HG02623 (cell line): ENCODE results near the gene FGF19.
"Not testable (repeated sequence)": the region's sequence is repeated elsewhere in the genome, so short reads cannot be mapped to it uniquely, and the experiment has no call there.

ENCODE experiments used
- ATAC-seq: cut with Tn5 transposase; IDR thresholded peaks from one replicate; pipeline ENCODE4 v1.9.1; 2021; ENCODE audit warnings: moderate library complexity; ENCODE audit not compliant: unreplicated experiment

FGF19 gene

DNA sequence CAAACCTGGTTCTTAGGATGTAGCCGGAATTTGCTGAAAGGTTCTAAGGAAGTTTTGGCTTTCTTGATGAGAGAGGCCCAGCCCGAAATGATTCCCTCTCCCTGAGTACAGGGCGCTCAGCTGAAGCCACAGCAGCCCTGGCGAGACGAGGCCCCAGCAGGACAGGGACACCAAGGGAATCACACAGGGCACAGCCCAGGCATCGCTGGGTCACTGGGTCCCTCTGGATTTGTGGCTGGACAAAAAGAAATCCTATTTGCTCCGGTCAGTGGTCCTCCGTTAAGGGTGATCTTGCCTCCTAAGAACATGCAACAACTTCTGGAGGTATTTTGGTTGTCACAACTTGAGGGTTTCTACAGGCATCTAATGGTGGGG lies 6.4 kb downstream of the FGF19 start:
- ATAC-seq = no peak

DNA sequence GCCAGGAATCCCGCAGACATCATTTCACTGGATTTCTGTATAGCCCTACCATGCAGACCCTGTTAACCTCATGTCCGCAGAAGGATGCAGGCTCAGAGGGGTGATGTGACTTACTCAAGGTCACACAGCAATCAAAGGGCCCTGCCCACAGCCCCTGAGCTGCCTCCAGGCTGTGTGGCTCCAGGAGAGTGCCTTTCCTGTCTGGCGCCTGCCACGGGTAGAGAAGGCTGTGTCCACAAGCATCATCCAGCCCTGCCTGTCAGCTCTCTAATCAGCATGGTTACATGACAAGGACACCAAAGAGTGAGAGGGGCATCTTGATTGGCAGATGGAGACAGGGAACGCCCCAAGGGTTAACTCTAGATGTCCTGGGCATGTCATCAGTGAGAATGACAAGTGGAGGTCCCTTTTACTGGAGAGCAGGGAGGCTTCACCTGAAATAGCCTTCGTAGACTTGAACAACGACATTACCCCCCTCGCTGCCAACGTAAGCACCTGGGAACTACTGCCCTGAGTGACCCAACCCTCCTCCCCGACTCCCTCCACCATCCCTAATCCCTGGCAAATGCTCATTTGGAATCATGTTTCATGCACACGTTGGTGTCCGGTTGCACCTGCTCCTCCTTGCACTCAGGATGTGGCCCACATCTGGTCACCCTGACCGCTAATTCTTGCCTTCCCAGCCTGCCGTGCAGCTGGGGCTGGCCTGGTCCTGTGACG lies 6.9 kb downstream of the FGF19 start:
- no peak for ATAC-seq

DNA sequence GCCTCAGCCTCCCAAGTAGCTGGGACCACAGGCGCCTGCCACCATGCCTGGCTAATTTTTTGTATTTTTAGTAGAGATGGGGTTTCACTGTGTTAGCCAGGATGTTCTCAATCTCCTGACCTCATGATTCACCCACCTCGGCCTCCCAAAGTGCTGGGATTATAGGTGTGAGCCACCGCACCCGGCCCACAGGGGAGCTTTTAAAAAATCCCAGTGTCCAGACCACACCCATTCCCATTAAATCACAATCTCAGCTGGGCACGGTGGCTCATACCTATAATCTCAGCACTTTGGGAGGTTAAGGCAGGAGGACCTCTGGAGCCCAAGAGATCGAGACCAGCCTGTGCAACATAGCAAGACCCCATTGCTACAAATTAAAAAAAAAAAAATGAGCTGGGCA lies 7.8 kb downstream of the FGF19 start:
- ATAC-seq = not testable (repeated sequence)

DNA sequence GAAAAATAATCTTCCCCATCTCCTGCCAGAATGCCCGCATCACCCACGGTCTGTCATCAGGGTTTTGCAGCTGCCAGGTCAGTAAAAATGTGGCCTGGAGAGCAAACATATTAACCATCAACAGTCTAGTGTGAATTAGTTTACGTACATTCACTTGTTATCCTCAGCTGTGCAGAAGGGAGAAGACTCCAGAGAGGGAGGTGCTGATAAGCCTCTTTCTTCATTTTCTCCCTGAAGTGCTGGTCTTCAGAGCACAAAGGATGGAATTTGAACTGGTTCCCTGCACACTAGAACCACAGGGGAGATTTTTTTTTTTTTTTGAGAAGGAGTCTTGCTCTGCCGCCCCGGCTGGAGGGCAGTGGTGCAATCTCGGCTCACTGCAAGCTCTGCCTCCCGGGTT lies 8.2 kb downstream of the FGF19 start:
- ATAC-seq = no peak

DNA sequence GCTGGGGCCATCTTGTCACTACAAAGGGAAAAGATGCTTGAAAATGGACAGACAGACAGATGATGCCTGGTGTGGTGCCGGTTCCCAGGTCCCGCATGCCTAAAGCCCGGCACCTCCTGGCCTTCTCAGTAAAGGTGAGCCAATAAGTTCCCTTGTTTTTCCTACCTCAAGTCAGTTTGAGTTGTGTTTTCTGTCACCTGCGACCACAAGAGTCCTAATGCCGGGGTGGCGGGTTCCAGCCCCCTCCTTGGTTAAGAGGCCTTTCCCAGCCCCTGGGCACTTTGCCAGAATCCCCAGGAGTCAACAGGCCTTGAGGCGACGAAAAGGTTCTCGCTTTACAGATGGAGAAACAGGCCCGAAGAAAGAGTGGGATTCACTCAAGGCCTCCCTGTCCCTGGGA lies 9.0 kb downstream of the FGF19 start:
- no peak for ATAC-seq

DNA sequence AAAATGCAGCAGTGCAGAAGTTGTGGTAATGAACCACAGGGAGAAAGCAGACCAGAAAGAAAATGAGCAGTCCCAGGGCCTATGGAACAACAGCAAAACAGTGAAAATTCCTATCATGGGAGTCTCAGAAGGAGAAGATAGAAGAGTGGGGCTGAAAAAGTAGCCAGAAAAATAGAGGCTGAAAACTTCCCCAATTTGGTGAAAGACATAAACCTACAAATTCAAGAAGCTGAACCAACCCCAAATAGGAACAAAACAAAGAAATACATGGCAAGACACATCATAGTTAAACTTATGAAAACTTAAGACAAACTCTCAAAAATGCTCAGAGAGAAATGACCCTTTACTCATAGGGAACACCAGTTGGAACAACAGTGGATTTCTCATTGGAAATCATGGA lies 11.4 kb downstream of the FGF19 start:
- no peak for ATAC-seq

DNA sequence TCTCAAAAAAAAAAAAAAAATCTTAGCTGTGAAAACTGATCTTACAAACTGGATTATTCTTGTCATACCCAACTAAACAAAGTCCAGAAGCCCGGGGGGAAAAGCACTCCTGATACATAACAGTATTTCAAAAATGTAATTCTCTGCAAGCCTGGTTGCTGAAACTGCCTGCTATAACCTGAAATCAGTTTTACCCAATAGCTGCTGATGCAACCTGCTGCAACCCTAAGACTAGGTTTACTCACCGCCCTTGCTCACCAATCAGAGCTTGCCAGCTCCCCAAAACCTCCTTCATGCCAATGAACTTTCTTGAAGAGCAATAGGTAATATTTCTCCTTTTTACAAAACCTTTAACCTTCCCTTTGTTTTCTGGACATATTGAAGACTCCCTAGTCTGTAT lies 12.4 kb downstream of the FGF19 start:
- ATAC-seq = no peak

DNA sequence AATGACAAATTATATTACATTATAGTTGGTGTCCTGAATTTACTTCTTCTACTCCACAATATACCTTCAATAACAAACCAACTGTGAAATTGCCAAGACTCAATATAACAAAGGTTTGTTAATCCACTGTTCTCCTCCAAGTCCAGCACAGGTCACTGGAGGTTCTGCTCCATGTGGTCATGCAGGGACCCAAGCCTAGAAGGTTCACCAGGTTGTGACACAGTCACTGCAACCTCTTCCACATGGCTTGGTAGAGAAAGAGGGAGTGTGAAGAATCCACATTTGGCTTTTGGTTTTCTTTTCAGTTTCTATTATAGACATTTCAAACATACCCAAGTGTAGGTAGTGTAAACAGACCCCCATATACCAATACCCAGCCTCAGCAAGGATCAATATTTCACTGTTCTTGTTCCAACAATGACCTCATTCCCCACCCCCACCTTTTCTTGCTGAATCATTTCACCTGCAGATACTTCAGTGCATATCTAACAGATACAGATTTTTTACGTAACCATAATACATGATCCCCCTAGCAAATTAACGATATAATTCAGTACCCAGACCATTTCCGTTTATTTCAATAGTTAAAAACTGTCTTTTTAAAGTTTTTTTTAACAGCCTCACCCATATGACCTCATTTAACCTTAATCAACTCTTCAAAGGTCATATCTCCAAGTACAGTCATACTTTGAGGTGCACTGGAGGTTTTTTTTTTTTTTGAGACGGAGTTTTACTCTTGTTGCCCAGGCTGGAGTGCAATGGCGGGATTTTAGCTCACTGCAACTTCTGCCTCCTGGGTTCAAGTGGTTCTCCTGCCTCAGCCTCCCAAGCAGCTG lies 14.1 kb downstream of the FGF19 start:
- no peak for ATAC-seq

DNA sequence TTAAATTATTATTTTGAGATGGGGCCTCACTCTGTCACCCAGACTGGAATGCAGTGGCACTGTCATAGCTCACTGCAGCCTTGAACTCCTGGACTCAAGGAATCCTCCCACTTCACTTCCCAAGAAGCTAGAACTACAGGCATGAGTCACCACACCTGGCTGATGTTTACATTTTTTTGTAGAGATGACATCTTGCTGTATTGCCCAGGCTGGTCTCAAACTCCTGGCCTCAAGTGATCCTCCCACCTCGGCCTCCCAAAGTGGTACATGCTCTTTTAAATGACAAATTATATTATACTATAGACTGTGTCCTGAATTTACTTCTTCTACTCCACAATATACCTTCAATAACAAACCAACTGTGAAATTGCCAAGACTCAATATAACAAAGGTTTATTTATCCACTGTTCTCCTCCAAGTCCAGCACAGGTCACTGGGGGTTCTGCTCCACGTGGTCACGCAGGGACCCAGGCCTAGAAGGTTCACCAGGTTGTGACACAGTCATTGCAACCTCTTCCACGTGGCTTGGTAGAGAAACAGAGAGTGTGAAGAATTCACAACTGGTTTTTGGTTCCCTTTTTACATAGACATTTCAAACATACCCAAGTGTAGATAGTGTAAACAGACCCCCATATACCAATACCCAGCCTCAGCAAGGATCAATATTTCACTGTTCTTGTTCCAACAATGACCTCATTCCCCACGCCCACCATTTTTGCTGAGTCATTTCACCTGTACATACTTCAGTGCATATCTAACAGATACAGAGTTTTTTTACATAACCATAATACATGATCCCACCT lies 15.7 kb downstream of the FGF19 start:
- ATAC-seq = not testable (repeated sequence)

DNA sequence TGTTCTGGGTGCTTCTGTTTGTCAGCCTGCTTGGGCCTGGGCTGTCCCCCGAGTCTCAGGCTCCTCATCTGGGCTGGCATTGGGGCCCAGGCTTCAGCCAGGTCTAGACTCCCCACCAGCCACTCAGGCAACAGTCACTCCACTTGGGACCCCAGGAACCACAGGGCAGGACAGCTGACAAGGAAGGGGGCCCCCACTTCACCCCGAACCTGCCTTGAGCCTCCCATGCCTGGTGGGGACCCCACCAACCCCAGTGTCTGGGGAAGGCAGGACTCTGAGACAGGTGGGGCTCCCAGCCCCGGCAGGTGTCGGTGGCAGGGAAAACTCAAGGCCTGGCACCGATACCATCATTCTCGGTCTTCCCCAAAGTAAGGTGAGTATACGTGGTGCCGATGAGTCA lies 17.0 kb downstream of the FGF19 start:
- no peak for ATAC-seq

DNA sequence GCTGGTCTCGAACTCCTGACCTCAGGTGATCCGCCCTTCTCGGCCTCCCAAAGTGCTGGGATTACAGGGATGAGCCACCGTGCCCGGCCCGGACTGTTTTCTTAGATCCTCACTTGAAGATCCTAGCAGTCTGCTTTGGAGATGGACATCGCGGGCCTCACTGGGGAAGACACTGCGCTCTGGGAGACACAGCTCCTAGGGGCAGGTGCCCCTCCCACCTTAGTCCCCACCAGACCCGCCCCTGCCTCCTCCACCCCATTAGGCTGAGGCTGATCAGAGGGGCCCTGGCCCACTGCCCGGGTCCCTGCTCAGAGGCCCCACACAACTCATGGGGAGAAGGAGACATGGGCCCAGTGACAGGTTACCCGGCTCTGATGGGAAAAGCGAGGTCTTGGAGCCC lies 17.4 kb downstream of the FGF19 start:
- ATAC-seq = no peak

DNA sequence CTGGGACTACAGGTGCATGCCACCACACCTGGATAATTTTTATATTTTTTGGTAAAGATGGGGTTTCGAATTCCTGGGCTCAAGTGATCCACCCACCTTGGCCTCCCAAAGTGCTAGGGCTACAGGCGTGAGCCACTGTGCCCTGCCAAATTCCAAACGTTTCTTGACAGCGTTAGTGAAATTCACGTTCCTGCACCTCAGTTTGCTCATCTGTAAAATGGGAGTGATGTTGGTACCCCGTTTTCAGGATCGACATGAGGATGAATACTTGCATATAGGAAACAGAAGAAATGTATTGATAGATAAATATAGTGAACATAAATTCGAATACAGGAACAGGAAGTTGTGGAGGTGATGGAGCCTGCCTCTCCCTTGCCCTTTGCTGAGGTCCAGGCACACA lies 18.5 kb downstream of the FGF19 start:
- no peak for ATAC-seq

DNA sequence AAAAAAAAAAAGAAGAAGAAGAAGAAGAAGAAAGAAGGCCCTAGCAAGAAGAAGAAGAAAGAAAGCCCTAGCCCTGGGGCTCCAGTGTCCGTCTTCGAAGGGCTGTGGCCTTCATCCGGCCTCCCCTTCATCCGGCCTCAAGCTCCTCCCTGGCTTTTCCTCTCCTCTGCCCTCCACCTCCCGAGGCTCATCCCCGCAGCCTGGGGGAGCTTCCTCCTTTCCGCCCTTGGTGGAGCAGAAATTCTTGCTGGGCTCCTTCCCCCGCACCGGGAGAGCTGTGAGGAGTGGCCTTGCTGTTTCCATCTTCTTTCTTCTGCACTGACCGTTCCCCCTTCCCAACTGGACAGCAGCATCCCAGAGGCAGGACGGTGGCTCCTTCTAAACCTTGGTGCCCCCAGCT lies 19.2 kb downstream of the FGF19 start:
- ATAC-seq = no peak

DNA sequence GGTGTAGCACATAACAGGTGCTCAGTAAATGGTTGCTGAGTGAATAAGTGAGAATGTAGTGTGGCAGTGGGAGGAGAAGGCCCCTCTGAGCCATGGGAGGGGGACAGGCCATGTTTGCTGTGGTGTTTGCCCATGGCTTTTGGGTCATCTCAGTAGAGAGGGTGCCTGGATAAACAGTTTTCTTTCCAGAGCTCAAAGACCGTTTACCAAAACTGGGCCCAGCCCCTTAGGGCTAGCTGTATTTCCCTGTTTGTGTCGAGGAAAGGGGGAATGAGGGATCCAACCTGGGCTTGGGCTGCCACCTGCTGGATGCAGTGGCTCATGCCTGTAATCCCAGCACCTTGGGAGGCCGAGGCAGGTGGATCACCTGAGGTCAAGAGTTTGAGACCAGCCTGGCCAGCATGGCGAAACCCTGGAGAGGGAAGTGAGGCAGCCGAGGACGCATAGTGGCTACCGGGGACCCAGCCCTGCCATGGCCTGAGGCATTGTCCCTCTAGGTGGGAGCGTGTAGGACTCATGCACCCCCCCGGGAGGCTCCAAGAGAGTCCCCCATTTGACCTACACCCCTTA lies 20.0 kb downstream of the FGF19 start:
- no peak for ATAC-seq

DNA sequence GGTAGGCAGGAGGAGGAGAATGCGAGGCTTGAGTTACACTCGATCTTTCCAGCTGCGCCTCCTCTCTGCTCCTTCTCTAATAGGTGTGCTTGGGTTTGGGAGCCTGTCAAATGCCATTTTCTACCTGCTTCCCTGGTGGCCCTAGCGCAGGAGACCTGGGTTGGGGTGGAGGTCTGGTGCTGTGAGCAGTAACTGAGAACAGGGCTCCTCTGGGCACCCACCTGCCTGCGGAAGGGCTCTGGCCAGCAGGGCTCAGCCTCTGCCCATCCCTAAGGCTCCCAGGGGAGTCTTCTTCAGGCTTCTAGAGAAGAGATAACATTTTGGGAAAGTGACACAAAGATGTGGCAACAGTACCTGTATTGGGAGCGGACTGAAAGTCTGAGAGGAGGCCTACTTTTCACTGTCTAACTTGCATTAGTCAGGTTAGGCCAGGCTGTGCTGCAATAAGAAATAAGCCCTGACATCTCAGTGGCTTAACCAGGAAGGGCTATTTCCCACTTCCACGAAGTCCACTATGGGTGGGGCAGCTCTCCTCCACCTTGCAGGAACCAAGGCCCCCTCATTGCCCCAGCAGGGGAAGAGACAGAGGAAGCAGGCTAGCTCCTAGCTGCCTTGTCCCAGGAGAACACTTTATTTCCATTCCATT lies 21.0 kb downstream of the FGF19 start:
- ATAC-seq = no peak

DNA sequence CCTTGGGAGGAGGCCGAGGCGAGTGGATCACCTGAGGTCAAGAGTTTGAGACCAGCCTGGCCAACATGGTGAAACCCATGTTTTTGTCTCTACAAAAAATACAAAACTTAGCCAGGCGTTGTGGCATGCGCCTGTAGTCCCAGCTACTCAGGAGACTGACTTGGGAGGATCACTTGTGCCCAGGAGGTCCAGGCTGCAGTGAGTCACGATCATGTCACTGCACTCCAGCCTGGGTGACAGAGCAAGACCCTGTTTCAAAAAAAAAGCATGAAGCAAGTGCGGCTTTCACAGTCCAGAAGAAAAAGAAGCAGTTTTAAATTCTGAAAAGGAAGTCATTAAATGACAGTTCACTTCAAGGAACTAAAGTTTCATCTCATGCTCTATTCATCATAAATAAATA lies 21.6 kb downstream of the FGF19 start:
- ATAC-seq = no peak

DNA sequence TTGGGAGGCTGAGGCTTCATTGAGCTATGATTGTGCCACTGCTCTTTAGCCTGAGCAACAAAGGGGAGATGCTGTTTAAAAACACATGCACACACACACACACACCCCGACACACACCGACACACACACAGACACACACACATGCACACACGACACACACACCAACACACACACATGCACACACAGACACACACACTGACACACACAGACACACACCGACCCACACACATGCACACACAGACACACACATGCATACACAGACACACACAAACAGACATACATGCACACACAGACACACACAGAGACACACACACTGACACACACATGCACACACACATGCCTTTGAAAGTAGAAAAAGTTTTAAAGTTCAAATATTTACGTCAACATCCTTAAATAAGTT lies 23.1 kb downstream of the FGF19 start:
- no peak for ATAC-seq

DNA sequence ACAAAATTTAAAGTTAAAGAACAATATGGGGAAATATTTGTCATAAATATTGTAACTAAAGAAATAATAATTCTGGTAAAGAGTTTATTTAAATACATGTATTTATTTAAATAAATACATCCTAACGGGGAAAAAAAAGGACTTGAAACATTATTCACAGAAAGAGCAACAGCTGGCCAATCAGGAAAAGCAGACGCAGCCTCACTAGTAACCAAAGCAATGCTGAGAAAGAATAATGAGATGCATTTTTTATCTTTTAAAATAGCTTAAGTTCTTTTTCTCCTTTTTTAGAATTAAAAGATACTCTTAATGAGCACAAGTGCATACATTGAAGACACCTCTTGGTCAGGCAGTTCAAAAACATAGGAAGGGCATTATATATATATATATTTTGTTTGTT lies 26.1 kb downstream of the FGF19 start:
- no peak for ATAC-seq

DNA sequence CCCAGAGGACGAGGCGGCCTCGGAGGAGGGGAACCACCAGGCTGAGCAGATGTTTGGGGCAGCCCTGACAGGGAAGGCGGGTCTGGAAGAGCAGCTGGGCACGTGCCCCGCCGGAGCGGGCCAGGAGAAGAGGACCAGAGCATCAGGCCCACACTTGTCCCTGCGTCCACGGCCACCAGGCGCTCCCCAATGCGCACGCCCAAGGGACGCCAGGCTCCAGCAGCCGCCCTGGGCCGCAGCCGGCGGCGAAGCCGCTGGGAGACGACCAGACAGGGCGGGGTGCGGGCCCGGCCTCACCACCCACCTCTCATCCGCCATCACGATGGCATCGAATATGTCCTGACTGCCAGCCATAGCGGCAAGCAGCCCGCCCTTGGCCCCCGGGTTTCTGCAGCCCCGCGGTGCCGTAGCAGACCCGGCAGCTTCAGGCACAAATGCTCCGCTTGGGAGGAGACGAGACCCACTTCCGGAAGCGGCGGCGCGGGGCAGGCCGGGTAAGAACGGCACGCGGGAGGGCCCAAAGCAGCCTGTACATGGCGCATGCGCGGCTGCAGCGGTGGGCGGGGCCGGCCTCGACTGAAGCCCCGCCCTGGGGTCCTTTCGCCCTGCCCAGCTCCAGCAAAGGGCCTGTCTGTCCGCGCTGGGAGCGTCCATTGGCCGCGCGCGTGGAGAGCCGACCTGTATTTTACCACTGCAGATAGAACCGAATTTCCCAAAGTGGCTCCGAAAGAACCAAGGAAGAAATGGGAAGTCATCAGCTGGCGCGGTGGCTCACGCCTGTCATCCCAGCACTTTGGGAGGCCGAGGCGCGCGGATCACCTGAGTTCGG lies 28.7 kb downstream of the FGF19 start, which contains the start of gene LTO1:
Gene LTO1 (minus strand): TSS at position 468 of the 829 bp plus-strand sequence. CDS start 114 bp downstream, at position 354.
- ATAC-seq = peak; percentile 87
